ENCODE measurements around the gene CEP104.

Gene CEP104

GRCh38 chr1:3779912-3780416, 77.0 kb downstream of the CEP104 start:
- no peak for DNase-seq (ENCODE audit: low read depth in 1 of 2, low spot score in 1 of 2)

- DNase-seq (ENCODE audit: low read depth in 1 of 2, low spot score in 1 of 2), result no peak
Observed at GRCh38 chr1:3779265-3779911, 77.6 kb downstream of the CEP104 start.

- DNase-seq (ENCODE audit: low read depth in 1 of 2, low spot score in 1 of 2), result no peak
Observed at GRCh38 chr1:3778590-3779264, 78.3 kb downstream of the CEP104 start.

DNA sequence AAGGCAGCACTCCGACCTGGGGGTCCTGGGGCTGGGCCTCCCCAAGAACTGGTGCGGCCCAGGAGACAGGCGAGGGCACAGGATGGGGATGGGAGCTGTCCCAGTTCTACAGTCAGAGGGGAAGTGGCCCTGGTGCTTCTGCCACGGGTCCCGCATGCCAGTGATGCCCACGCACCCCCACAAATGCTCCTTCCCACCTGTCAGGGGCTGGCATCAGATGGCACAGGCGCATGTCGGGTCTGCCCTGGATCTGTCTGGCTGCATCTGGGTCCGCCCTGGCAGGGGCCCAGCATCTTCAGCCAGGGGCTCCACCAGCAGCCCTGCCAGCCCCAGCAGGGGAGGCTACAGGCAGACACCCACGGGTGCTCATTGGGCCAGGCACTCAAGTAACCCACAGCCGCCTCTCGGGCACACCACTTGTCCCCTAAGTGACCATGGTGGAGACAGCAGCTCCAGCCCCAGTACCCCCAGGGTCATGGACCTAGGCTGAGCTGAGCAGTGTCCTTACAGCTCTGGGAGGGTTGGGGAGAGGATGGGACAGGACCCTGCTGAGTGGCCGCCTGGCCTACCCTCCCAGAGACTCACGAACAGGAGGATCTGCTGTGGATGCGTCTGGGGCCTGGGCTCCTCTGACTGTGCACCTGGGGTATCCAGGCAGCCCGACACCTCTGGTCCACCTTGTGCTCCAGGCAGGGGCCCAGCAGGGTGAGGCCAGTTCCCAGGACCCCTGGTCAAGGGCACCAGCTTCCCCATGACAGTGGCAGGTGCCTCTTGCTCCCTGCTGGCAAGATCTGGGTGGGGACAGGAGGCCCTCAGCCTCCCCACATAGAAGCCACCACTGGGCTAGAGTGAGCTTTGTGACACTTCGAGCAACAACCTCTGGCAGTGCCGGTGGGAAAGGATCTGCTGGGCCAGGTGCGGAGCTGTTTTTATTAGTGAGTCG, 79.1 kb downstream of the CEP104 start:
- no peak for DNase-seq (ENCODE audit: low read depth in 1 of 2, low spot score in 1 of 2)

DNA sequence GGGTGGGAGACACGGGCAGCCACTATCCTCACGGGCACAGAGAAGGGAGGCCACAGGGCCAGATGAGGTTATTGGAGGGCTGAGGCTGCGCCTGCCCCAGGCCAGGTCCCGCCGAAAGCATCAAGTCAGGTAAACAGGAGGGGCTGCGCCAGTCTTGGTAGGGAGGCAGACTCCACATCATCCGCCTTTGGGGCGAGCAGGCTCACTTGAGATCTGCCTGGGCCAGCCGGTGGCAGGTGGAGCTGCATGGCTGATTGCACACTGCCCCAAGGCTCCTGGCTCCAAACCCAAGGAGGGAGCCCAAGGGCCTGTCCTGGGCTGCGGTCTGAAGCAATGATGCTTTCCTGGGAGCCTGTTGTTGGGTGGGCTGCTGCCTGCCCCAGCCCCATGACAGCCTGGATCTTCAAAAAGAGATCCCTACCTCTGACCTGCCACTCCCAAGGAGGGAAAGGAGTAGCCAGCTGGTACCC, 79.9 kb downstream of the CEP104 start:
- DNase-seq (ENCODE audit: low read depth in 1 of 2, low spot score in 1 of 2), result no peak

- DNase-seq (ENCODE audit: low read depth in 1 of 2, low spot score in 1 of 2), result no peak
Observed at GRCh38 chr1:3776231-3776961, 80.6 kb downstream of the CEP104 start.

- DNase-seq (ENCODE audit: low read depth in 1 of 2, low spot score in 1 of 2), result peak in 1 of 2 donors; percentile 21
Observed at GRCh38 chr1:3775490-3776230, 81.4 kb downstream of the CEP104 start.

- no peak for DNase-seq (ENCODE audit: low read depth in 1 of 2, low spot score in 1 of 2)
Observed at GRCh38 chr1:3774946-3775489, 82.0 kb downstream of the CEP104 start.

- DNase-seq (ENCODE audit: low read depth in 1 of 2, low spot score in 1 of 2), result no peak
Observed at GRCh38 chr1:3774276-3774945, 82.6 kb downstream of the CEP104 start.

DNA sequence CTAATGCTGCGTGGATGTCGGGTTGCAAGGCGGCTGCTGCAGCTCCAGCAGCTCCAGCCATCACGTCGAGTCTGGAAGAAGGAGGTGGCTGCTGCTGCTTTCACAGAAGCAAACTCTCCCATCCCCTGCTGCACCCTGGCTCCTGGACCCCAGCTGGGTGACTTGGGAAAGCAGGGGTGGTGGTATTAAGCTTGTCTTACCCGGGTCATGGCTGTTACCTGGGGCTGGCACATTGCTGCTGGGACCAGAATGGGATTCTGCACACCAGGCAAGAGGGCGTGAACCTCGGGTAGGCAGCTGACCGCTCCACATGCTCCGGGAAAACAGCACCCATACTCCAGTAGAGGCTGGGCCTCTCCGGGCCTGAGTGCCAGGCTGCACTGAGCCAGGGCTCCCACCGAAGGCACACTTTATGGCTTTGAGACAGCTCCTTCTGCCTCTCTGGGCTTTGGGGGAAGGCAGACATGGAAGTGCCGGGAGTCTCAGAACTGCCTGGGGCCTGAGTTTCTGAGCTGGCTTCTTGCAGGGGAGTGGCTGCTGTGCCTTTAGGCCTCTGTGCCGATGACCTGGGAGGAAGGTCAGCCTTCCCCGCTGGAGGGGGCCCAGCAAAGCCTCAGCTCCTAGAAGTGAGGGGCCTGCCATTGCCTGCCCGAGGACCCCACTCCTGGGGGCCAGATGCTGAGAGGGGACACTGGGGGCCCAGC, 83.3 kb downstream of the CEP104 start:
- no peak for DNase-seq (ENCODE audit: low read depth in 1 of 2, low spot score in 1 of 2)

- no peak for DNase-seq (ENCODE audit: low read depth in 1 of 2, low spot score in 1 of 2)
Observed at GRCh38 chr1:3772715-3773571, 84.1 kb downstream of the CEP104 start, which contains the start of gene SMIM1. Gene SMIM1 (plus strand): TSS chr1:3772749. CDS start chr1:3775374, 2,625 bp downstream.

GRCh38 chr1:3772027-3772714, 84.8 kb downstream of the CEP104 start:
- DNase-seq (ENCODE audit: low read depth in 1 of 2, low spot score in 1 of 2), result peak; percentile 63 to 80

DNA sequence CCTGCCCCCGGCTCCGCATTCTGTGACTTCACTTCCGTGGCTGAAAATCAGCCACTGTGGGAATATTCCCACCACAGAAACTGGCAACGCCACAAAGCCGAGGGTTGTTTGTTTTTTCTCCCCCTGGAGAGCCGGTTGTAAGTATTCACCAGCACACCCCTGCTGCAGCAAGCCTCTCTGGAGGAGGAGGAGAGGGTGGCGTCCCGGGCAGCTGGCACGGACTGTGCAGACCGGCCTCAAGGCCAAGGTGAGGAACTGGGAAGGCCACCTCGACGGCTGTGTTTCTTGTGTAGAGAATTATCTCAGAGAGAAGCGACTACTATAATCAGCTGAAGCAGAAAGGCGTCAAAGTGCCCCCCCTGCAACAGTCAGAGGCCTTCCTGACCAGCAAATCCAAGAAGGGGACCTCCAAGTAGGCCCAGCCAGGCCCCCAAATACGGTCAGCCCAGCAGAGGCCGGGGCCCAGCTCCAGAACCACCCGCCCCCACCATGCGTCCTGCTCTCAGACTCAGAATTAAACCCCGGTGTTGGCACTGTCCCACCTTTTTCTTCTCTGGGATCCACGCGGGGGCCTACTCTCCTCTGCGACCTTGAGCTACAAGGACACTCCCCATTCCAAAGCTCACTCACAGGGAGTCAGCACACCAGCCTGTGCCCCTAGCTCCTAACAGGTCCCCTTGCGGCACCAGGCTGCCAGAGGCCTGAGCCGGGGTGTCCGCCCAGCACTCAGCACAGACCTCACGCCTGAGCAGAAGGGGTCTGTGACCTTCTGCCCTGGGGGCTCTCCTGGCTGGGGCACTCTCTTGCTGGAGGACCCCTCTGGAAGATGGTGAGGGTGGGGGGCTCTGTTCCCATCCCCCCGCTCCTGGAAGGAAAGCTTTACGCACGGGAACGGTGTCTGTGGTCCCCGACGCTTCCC, 85.6 kb downstream of the CEP104 start:
- no peak for DNase-seq (ENCODE audit: low read depth in 1 of 2, low spot score in 1 of 2)

DNA sequence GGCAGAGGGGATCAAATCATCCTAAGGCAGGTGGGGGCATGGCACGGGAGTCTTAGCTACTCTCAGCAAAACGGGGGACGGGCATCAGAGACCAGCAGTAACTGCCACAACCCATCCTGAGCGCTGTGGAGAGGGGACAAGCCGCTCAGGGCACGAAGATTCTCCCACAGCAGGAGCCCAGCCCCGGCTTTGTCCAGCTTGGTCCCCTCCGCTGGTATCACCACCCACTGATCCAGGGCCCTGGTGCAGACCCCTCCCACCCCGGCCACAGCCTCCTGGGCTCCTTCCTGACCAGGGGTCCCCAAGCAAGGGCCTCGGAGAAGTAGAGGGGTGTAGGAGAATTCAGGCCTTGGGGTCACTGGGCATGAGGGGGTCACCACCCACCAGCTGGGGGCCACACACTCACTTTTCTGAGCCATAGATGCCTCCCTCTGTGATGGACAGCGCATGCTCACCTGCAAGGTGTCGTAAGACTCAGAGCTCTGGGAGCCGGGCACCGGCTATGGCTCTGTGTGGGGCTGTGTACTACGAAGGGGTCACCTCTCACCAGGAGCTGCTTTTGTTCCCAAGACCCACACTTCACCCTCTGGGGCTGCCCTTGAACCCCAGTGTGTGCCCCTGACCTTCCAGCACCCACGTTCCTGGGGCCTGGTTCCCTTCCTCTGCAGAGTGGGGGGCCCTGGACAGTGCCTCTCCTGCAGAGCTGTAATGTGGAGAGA, 86.8 kb downstream of the CEP104 start:
- DNase-seq (ENCODE audit: low read depth in 1 of 2, low spot score in 1 of 2), result no peak

GRCh38 chr1:3768811-3769390, 88.1 kb downstream of the CEP104 start:
- DNase-seq (ENCODE audit: low read depth in 1 of 2, low spot score in 1 of 2), result no peak
